Thymus (tissue), 11 donors: Measurements from ENCODE around the gene ARHGEF7. TPM values are rescaled to one million over a fixed set of nuclear protein-coding genes. Genes with fewer than 3 reads are reported as not detected.

Experiments
- DNase-seq, 9 donors: peaks; one replicate each; pipeline ENCODE4 v3.0.0-alpha.2; 2013; ENCODE audit warnings: low spot score in 9 of 9, low read depth in 6 of 9, missing footprints in 1 of 9
- H3K27ac ChIP-seq, 2 donors: one replicate each; pipeline ENCODE4 v1.5.1; 2013; ENCODE audit warnings: control low read depth in 1 of 2, low read depth in 1 of 2, low read length in 1 of 2, mild to moderate bottlenecking in 1 of 2, moderate library complexity in 1 of 2
- H3K27me3 ChIP-seq, 2 donors: one replicate each; pipeline ENCODE4 v1.5.1; 2013; ENCODE audit warnings: low read length in 1 of 2; ENCODE audit not compliant: control insufficient read depth in 2 of 2, insufficient read depth in 1 of 2
- H3K36me3 ChIP-seq, 2 donors: one replicate each; pipeline ENCODE4 v1.5.1; 2013; ENCODE audit warnings: low read length in 1 of 2, mild to moderate bottlenecking in 1 of 2, moderate library complexity in 1 of 2; ENCODE audit not compliant: control insufficient read depth in 2 of 2, insufficient read depth in 2 of 2
- H3K4me1 ChIP-seq, 2 donors: one replicate each; pipeline ENCODE4 v1.5.1; 2013; ENCODE audit warnings: low read length in 2 of 2; ENCODE audit not compliant: control insufficient read depth in 2 of 2, insufficient read depth in 2 of 2
- H3K4me3 ChIP-seq, 2 donors: one replicate each; pipeline ENCODE4 v1.5.1; 2013; ENCODE audit warnings: low read length in 2 of 2, control low read depth in 1 of 2, mild to moderate bottlenecking in 1 of 2
- H3K9me3 ChIP-seq, 2 donors: one replicate each; pipeline ENCODE4 v1.5.1; 2013; ENCODE audit warnings: low read length in 1 of 2, mild to moderate bottlenecking in 1 of 2; ENCODE audit not compliant: control insufficient read depth in 2 of 2, insufficient read depth in 1 of 2
- WGBS: extraction: QIAGEN DNeasy Blood & Tissue Kit; methylation state at CpG from one replicate; pipeline ENCODE4 v1.1.7; 2013; 5-methylcytosine and 5-hydroxymethylcytosine counted together
- polyA plus RNA-seq: library from polyadenylated mRNA; stranded (reverse); fragments of 200-250 nt; gene quantifications from one replicate; pipeline ENCODE4 v1.2.3, GENCODE V29; 2013
- total RNA-seq: library from RNA; stranded (reverse); fragments of 120-200 nt; gene quantifications from one replicate; pipeline ENCODE4 v1.2.4, GENCODE V29; 2013
- donor health status: healthy.

ARHGEF7 gene
- total and polyA plus RNA-seq, 2 donors = 60.4 to 71.9 TPM

DNA sequence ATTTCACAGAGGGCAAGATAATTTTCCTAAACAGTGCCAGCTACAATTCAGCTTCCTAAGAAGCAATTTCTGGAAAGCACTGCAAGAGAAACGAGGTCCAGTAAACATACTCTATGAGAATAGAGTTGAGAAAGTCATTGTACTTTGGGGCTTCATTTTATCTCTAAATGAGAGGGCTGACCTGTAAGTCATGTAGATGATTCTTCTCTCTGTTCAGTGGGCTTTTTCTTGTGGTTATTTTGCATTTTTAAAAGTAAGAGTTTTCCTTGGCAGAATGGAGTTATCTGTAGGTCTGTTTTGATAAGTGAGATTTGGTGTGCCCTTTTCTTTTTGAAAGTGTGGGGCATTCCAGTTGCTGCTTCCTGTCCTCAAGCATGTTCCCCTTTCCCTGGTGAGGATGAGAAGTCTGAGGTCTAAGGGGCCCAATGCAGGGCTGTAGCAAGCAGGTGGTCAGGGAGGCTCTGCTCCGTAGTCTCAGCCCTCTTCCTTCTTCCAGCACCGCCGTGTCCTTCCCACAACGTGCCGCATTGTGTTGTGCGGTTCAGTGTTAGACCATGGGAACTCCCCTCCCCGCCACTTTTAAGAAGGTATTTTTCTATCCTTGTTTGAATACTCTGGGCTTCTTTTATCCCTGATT is 86.3 kb downstream of the ARHGEF7 start:
- no peak overlapping the region for H3K4me3 ChIP-seq
- H3K9me3 ChIP-seq = peaks cover 1 to 4% of the 10 kb centered on the region in 2 donors
- 34% methylated on average over 8 of the region's 8 CpGs for WGBS
- no peak for DNase-seq
- peak overlapping the region; percentile 61 to 78 for H3K27ac ChIP-seq
- no peaks in the 10 kb centered on the region for H3K27me3 ChIP-seq
- peaks cover 38 to 53% of the 10 kb centered on the region in 2 donors for H3K36me3 ChIP-seq
- H3K4me1 ChIP-seq = peaks cover 38 to 49% of the 10 kb centered on the region in 2 donors

DNA sequence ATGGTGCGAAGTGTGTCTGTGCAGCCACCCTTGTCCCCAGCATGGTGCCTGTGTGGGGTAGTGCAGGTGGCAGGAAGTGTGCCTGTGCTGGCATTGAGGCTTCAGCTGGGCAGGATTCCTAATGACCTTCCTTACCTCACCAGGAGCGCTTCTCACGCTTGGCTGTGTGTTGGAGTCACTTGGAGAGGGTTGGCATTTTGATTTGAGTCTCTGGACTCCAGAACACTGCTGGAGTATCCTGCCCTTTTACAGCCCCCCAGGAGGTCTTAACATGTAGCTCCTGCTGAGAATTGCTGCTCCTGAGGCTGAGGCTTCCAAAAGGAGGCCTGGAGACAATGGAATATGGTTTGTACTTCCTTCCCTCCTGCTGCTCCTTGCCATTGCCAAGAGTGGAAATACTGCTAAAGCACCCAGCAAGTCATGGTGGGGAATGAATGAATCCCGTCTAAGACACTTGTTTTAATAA is 87.1 kb downstream of the ARHGEF7 start:
- no peaks in the 10 kb centered on the region for H3K27me3 ChIP-seq
- no peak overlapping the region for H3K4me3 ChIP-seq
- H3K36me3 ChIP-seq = peaks cover 39 to 50% of the 10 kb centered on the region in 2 donors
- H3K4me1 ChIP-seq = peaks cover 38 to 49% of the 10 kb centered on the region in 2 donors
- peak overlapping the region; percentile 68 to 78 for H3K27ac ChIP-seq
- 73% methylated on average over 4 of the region's 4 CpGs for WGBS
- H3K9me3 ChIP-seq = peaks cover 1 to 4% of the 10 kb centered on the region in 2 donors
- no peak for DNase-seq

DNA sequence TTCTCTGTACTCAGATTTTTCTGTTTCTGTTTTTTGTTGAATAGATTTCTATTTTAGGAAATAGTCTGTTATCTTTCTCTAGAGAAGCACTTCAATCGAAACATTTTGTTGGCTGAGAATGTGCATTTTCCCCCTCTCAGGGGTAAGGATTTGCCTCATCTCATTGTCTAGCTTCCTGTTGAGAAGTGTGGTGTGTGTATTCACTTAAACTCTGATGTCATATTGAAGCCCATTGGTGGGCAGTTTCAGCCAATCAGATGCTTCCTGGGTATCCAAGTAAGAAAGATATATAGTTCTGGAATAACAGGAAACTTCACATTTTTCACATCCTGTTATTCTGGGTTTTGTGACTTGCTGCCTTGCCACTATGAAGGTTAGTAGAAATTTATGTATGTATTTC is 87.6 kb downstream of the ARHGEF7 start:
- Histone ChIP-seq H3K4me1 (peaks cover 38 to 49% of the 10 kb centered on the region in 2 donors), H3K27me3 (no peaks in the 10 kb centered on the region), H3K36me3 (peaks cover 39 to 49% of the 10 kb centered on the region in 2 donors), H3K4me3 (no peak overlapping the region), H3K9me3 (peaks cover 1 to 3% of the 10 kb centered on the region in 2 donors), H3K27ac (peak overlapping the region in 1 of 2 donors; percentile 78)
- 11% methylated on average over 1 of the region's 1 CpG for WGBS
- DNase-seq = peak in 1 of 9 donors; percentile 76

DNA sequence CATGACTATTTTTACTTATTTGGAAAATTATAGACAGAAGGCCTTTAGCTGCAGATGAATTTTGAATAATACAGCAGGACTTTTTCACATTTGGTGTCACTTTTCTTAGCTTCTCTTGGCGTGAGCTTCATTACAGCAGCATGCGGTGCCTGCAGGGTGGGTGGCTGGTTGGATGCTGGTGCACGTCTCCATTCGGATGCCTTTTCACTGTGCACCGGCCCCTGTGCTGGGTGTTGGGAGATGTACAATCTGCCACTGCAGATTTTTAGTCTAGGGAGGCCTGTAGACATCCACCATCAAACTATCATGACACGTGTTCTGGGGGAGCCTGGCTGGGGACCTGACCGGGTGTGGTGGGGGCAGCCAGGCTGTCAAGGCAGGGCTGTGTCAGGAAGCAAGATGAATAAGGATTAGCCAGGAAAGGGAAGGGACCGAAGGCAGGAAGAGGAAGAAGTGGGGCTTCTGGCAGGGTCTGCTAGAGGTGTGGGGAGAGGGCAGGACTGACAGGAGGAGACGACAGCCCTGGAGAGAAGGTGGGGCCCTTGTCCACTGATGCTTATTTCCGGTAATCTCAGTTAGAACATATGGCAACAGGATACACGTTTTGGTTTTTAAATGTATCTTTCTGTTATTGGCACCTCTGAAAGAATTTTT is 88.8 kb downstream of the ARHGEF7 start:
- no peak overlapping the region for H3K4me3 ChIP-seq
- DNase-seq = no peak
- H3K36me3 ChIP-seq = peaks cover 40 to 46% of the 10 kb centered on the region in 2 donors
- H3K4me1 ChIP-seq = peaks cover 42 to 54% of the 10 kb centered on the region in 2 donors
- H3K9me3 ChIP-seq = no peaks in the 10 kb centered on the region
- WGBS = 83% methylated on average over 11 of the region's 11 CpGs
- H3K27ac ChIP-seq = no peak overlapping the region
- H3K27me3 ChIP-seq = no peaks in the 10 kb centered on the region

DNA sequence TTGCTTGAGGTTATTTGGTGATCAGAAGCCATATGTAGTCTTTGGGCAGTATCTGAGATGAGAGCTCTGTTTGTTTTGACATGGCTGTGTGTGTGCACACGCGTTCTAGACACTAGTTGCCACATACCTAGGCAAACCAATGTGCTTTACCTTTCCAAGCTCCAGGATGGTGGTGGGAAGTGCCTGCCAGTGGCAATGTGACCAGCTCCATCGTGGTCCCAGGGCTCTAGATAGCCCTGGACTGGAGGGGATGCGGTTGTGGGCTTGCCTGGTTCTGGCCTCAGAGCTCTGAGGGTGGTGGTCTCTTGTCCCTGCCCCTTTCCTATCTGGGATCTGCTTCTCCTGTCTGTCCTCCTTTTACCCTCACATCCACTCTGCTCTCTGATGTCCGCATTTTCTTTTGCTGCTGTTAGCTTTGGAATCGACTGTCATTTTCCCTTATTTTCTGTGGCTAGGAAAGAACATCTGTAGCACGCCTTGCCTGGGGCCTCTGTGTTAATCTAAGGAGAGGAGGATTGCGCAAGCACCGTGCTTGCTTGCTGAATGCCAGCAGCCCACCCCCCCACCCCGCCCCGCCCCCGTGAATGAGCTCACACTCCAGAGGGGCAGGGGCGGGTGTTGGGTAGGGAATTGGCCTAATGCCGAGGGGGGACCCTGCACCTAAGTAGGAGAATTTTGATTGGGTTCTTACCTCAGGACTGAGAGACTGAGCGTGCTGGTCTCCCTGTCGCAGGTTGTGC is 89.5 kb downstream of the ARHGEF7 start:
- peaks cover 44 to 54% of the 10 kb centered on the region in 2 donors for H3K4me1 ChIP-seq
- H3K27ac ChIP-seq = no peak overlapping the region
- WGBS = 83% methylated on average over 16 of the region's 16 CpGs
- no peaks in the 10 kb centered on the region for H3K9me3 ChIP-seq
- no peak for DNase-seq
- no peak overlapping the region for H3K4me3 ChIP-seq
- no peaks in the 10 kb centered on the region for H3K27me3 ChIP-seq
- peaks cover 47% of the 10 kb centered on the region in 2 donors for H3K36me3 ChIP-seq

DNA sequence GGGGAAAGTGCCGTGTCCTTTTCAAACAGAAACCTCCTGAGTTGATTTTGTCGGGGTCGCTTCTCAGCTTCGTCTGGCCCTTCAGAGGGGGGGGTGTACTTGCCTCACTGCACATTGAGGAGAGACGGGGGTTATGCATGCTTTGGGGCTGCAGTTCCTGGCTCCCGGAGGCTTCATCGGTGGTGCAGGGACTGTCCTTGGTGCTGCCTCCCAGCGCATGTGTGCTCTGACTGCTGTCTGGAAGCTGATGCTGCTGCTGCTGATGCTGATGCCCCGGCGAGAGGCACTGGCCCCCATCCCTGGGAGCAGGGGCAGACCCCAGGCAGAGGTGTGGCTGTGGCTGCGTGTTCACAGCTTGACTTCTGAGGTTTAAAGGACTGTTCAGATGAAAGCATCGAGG is 91.0 kb downstream of the ARHGEF7 start:
- no peak for DNase-seq
- no peak overlapping the region for H3K27ac ChIP-seq
- WGBS = 94% methylated on average over 12 of the region's 12 CpGs

DNA sequence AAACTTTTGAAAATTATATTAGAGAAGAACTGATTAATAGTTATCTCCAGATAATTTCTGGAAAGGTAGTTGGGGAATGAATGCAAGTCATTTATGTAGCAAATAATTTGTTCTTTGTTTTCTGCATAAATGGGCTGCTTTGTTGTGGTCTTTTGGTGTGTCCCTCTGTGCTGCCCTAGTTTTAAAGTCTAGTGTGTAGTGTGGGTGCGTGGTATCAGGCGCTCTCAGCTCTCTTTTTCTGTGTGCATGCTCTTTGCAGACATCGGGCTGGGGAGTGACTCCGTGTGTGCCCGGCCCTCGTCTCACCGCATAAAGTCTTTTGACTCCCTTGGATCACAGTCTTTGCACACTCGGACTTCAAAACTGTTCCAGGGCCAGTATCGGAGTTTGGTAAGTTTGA is 94.5 kb downstream of the ARHGEF7 start:
- H3K36me3 ChIP-seq = peaks cover 72 to 78% of the 10 kb centered on the region in 2 donors
- H3K9me3 ChIP-seq = no peaks in the 10 kb centered on the region
- no peak overlapping the region for H3K4me3 ChIP-seq
- DNase-seq = no peak
- H3K27ac ChIP-seq = no peak overlapping the region
- H3K4me1 ChIP-seq = peaks cover 9 to 33% of the 10 kb centered on the region in 2 donors
- 92% methylated on average over 9 of the region's 9 CpGs for WGBS
- H3K27me3 ChIP-seq = no peaks in the 10 kb centered on the region

More for the DNA sequence above, 91.0 kb downstream of the ARHGEF7 start:
- Histone ChIP-seq H3K36me3 (peaks cover 50 to 58% of the 10 kb centered on the region in 2 donors), H3K27me3 (no peaks in the 10 kb centered on the region), H3K4me1 (peaks cover 29 to 41% of the 10 kb centered on the region in 2 donors), H3K9me3 (no peaks in the 10 kb centered on the region), H3K4me3 (no peak overlapping the region)

DNA sequence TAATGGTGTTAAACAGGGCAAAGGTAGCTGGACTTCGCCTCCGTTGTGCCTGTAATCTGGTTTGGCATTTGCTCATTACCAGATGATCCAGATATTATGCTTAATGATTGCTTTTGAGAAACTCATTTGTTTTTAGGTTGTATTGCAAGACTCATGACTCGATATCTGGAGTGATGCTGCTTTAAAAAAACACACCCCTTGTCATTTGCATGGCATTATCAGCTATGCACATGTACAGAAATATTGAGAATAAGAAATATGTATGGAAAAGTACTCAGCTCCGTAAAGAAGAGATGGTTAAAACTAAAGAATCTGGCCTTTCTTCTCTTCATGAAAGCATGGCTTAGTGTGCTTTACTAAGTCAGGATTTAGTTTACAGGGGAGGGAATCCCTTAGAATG is 95.0 kb downstream of the ARHGEF7 start:
- Histone ChIP-seq H3K27me3 (no peaks in the 10 kb centered on the region), H3K27ac (no peak overlapping the region), H3K9me3 (no peaks in the 10 kb centered on the region), H3K36me3 (peaks cover 67 to 75% of the 10 kb centered on the region in 2 donors), H3K4me1 (peaks cover 9 to 34% of the 10 kb centered on the region in 2 donors), H3K4me3 (no peak overlapping the region)
- no peak for DNase-seq
- 99% methylated on average over 4 of the region's 4 CpGs for WGBS
